ENCODE measurements around the gene ANKRD13B.

The ANKRD13B gene

GRCh38 chr17:29570521-29570920 lies 22.4 kb upstream of the ANKRD13B start:
- TF ChIP-seq SNAI2 (CRISPR knock-in tag; IDR thresholded peaks at IDR 0.05) (no peak), PPARA (CRISPR knock-in tag; IDR thresholded peaks at IDR 0.05; ENCODE audit: borderline replicate concordance) (no peak), CSRNP3 (CRISPR knock-in tag; IDR thresholded peaks at IDR 0.05) (no peak), BACH2 (CRISPR knock-in tag; IDR thresholded peaks at IDR 0.05; ENCODE audit: borderline replicate concordance) (no peak), TSHZ2 (CRISPR knock-in tag; IDR thresholded peaks at IDR 0.05) (no peak), ISL1 (CRISPR knock-in tag; IDR thresholded peaks at IDR 0.05) (no peak), RARB (CRISPR knock-in tag; IDR thresholded peaks at IDR 0.05) (no peak)
- ATAC-seq, result no peak

GRCh38 chr17:29571486-29571882 lies 21.4 kb upstream of the ANKRD13B start:
- ATAC-seq, result no peak
- TF ChIP-seq CREB5 (CRISPR knock-in tag; IDR thresholded peaks at IDR 0.05; ENCODE audit: low read depth), result no peak
- no peak for TF ChIP-seq ZC3H10 (CRISPR knock-in tag; IDR thresholded peaks at IDR 0.05)
- TF ChIP-seq ZNF8 (CRISPR knock-in tag; IDR thresholded peaks at IDR 0.05), result no peak
- TF ChIP-seq SNAI2 (CRISPR knock-in tag; IDR thresholded peaks at IDR 0.05), result no peak
- no peak for TF ChIP-seq TSHZ2 (CRISPR knock-in tag; IDR thresholded peaks at IDR 0.05)
- no peak for TF ChIP-seq GLIS3 (CRISPR knock-in tag; IDR thresholded peaks at IDR 0.05)
- no peak for TF ChIP-seq OSR1 (CRISPR knock-in tag; IDR thresholded peaks at IDR 0.05)
- TF ChIP-seq CSDC2 (CRISPR knock-in tag; IDR thresholded peaks at IDR 0.05), result no peak

GRCh38 chr17:29571883-29572681 lies 20.9 kb upstream of the ANKRD13B start:
- TF ChIP-seq PPARA (CRISPR knock-in tag; IDR thresholded peaks at IDR 0.05; ENCODE audit: borderline replicate concordance), result no peak
- no peak for TF ChIP-seq CSDC2 (CRISPR knock-in tag; IDR thresholded peaks at IDR 0.05)
- TF ChIP-seq BACH2 (CRISPR knock-in tag; IDR thresholded peaks at IDR 0.05; ENCODE audit: borderline replicate concordance), result no peak
- no peak for TF ChIP-seq POU6F1 (CRISPR knock-in tag; IDR thresholded peaks at IDR 0.05; ENCODE audit: borderline replicate concordance, low read depth)
- no peak for TF ChIP-seq CREB5 (CRISPR knock-in tag; IDR thresholded peaks at IDR 0.05; ENCODE audit: low read depth)
- TF ChIP-seq TCF4 (CRISPR knock-in tag; IDR thresholded peaks at IDR 0.05; ENCODE audit: borderline replicate concordance), result no peak
- no peak for TF ChIP-seq TOX (CRISPR knock-in tag; IDR thresholded peaks at IDR 0.05; ENCODE audit: borderline replicate concordance)
- no peak for TF ChIP-seq ZNF8 (CRISPR knock-in tag; IDR thresholded peaks at IDR 0.05)
- no peak for TF ChIP-seq ZNF565 (CRISPR knock-in tag; conservative IDR thresholded peaks at IDR 0.05; ENCODE audit: low read depth)
- no peak for TF ChIP-seq OSR1 (CRISPR knock-in tag; IDR thresholded peaks at IDR 0.05)
- TF ChIP-seq ZC3H10 (CRISPR knock-in tag; IDR thresholded peaks at IDR 0.05), result no peak
- no peak for TF ChIP-seq ESRRG (CRISPR knock-in tag; IDR thresholded peaks at IDR 0.05)
- TF ChIP-seq SNAI2 (CRISPR knock-in tag; IDR thresholded peaks at IDR 0.05), result no peak
- TF ChIP-seq GLIS3 (CRISPR knock-in tag; IDR thresholded peaks at IDR 0.05), result no peak
- no peak for TF ChIP-seq PATZ1 (CRISPR knock-in tag; IDR thresholded peaks at IDR 0.05; ENCODE audit: borderline replicate concordance)
- TF ChIP-seq ZFP30 (CRISPR knock-in tag; IDR thresholded peaks at IDR 0.05), result no peak
- TF ChIP-seq ARNTL (CRISPR knock-in tag; IDR thresholded peaks at IDR 0.05; ENCODE audit: borderline replicate concordance, low read depth), result no peak
- no peak for TF ChIP-seq ZFP3 (CRISPR knock-in tag; IDR thresholded peaks at IDR 0.05)
- no peak for TF ChIP-seq ISL1 (CRISPR knock-in tag; IDR thresholded peaks at IDR 0.05)
- no peak for ATAC-seq

Data from SK-N-SH treated with all-trans-retinoic acid at 6 μM for 48 hours (cell line).